Tibial nerve (tissue), 4 donors: ENCODE results near the gene CRABP1. TPM values are rescaled to one million over a fixed set of nuclear protein-coding genes. Genes with fewer than 3 reads are reported as not detected.

Experiments
- small RNA-seq: library from RNA; depleted of rRNA; stranded (forward); fragments of <200 nt; gene quantifications from one replicate; pipeline ENCODE3, GENCODE V24; 2016
- total RNA-seq, 4 donors: library from RNA; depleted of rRNA; stranded (reverse); fragments of >200 nt; gene quantifications; one replicate each; pipeline ENCODE4 v1.1.0, GENCODE V29; 2016

Gene CRABP1
- total RNA-seq, 4 donors from 2014 or later = 1.6 to 6.6 TPM; not detected in 2

Small RNAs within 50 kb of the gene (small RNA-seq; reads per million reads assigned to genes)
- not detected for gene AC090607.5

Other genes with a start within 250 kb of the CRABP1 start
- not detected for gene SH2D7, start 247.8 kb upstream of the CRABP1 start, total RNA-seq
- 10 to 100 TPM in 1 of 4 donors, 1 to 10 TPM in 2, under 1 TPM in 1; 0.63 to 11.0 (median 2.8) TPM for gene CIB2, start 208.9 kb upstream of the CRABP1 start, total RNA-seq
- 10 to 100 TPM; 46.9 to 70.7 (median 63.4) TPM for gene IDH3A, start 191.0 kb upstream of the CRABP1 start, total RNA-seq
- under 1 TPM in 2 of 4 donors, not detected in 2; under 0.01 to 0.21 TPM for gene ACSBG1, start 105.8 kb upstream of the CRABP1 start, total RNA-seq
- 10 to 100 TPM; 14.2 to 16.9 (median 16.4) TPM for gene DNAJA4, start 75.8 kb upstream of the CRABP1 start, total RNA-seq
- gene SKIC8, start 40.7 kb upstream of the CRABP1 start, total RNA-seq = 10 to 100 TPM; 50.3 to 75.1 (median 55.5) TPM
- gene IREB2, start 97.9 kb downstream of the CRABP1 start, total RNA-seq = 10 to 100 TPM; 32.4 to 45.9 (median 42.4) TPM
- 10 to 100 TPM in 2 of 4 donors, 1 to 10 TPM in 2; 8.0 to 31.9 (median 10.2) TPM for gene HYKK, start 167.2 kb downstream of the CRABP1 start, total RNA-seq
- gene PSMA4, start 200.1 kb downstream of the CRABP1 start, total RNA-seq = 100 to 1,000 TPM in 1 of 4 donors, 10 to 100 TPM in 3; 58.1 to 102 (median 76.8) TPM
- 1 to 10 TPM in 2 of 4 donors, under 1 TPM in 2; 0.84 to 3.0 (median 1.3) TPM for gene CHRNA5, start 225.2 kb downstream of the CRABP1 start, total RNA-seq